ENCODE data around the gene ABHD15. TPM values are rescaled to one million over a fixed set of nuclear protein-coding genes. Genes with fewer than 3 reads are reported as not detected.

Gene ABHD15
- total and polyA plus RNA-seq, 9 of the 15 experiments (the other 6 are each of a cell fraction or from before 2014, with no cell fraction given) = 0.85 to 4.2 (median 2.1) TPM

DNA sequence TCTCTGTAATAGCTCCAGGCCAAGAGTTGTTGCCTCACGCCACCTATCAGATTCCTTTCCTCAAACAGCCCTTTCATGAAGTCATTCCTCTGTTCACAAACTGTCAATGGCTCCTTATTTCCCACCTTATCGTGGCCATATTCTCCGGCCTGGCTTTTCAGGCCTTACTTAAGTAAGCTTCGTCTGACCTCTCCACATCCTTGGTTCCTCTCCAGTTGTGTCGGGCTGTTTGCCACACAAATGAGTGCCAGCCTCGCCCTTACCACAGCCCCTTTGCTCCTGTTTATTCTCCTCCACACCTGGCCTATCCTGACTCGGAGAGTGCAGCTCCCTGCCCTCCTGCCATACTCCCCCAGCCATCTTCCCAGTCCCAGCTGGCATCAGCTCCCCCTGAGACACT, 3.7 kb upstream of the ABHD15 start (continued):
- TF ChIP-seq, protein P1, sequence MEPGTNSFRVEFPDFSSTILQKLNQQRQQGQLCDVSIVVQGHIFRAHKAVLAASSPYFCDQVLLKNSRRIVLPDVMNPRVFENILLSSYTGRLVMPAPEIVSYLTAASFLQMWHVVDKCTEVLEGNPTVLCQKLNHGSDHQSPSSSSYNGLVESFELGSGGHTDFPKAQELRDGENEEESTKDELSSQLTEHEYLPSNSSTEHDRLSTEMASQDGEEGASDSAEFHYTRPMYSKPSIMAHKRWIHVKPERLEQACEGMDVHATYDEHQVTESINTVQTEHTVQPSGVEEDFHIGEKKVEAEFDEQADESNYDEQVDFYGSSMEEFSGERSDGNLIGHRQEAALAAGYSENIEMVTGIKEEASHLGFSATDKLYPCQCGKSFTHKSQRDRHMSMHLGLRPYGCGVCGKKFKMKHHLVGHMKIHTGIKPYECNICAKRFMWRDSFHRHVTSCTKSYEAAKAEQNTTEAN (CRISPR knock-in tag; IDR thresholded peaks at IDR 0.05) = no peak
- TF ChIP-seq SMAD3 (CRISPR knock-in tag; conservative IDR thresholded peaks at IDR 0.05) = no peak
- TF ChIP-seq, protein P2, sequence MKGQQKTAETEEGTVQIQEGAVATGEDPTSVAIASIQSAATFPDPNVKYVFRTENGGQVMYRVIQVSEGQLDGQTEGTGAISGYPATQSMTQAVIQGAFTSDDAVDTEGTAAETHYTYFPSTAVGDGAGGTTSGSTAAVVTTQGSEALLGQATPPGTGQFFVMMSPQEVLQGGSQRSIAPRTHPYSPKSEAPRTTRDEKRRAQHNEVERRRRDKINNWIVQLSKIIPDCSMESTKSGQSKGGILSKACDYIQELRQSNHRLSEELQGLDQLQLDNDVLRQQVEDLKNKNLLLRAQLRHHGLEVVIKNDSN (CRISPR knock-in tag; IDR thresholded peaks at IDR 0.05) = no peak

DNA sequence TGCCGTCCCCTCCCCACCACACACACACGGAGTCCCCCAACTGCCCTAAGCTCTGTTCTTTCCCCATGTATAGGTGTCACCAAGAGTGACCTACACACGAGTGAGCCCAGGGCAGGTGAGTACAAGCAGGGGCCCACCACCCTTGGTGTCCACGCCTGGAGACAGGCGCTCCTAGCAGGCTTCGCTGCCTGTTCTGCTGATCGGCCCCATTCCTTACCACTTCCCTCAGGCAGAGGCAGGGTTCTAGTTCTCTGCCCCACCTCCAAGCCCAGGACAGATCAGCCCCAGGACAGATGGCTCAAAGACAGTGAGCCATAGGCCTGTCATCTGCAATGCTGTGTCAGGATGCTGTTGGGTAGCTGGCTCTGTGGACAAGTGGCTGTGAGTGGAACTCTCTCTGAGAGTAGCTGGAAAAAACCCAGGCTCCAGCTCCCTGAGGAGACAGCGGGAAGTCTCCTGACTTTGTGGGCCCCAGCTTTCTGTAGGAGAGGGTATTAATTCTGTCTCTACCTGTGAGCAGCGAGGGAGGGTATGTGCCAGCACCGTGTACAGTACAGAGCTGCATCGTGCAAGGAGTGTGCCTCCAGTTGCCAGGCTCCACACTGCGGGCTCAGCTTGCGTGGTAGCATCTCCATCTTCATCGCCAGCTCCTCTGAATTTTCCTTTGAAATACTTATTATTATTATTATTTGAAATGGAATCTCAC, 2.6 kb upstream of the ABHD15 start:
- Histone ChIP-seq H3K9me1 (ENCODE audit: control insufficient read depth, insufficient read depth, low read length) (peaks cover 3% of the 10 kb centered on the region), H3K4me2 (ENCODE audit: insufficient read depth, low read length) (peak overlapping the region; percentile 79), H3K27ac (ENCODE audit: extremely low read depth, low read depth, low read length) (no peak overlapping the region; the same call in 2 of the 3 replicates), H3K4me3 (peak overlapping the region; percentile 57), H3K9ac (ENCODE audit: insufficient read depth in 1 of 2, low read depth in 2 of 2, low read length in 2 of 2) (peak overlapping the region; percentile 66 to 96), H4K20me1 (replicated peaks; ENCODE audit: control insufficient read depth, insufficient read depth, low read length) (no peaks in the 10 kb centered on the region), H3K4me1 (replicated peaks in 1 of 2; ENCODE audit: control insufficient read depth in 2 of 2, insufficient read depth in 2 of 2, low read length in 2 of 2) (peaks cover 3 to 61% of the 10 kb centered on the region in 2 experiments; a peak in 4 of 5 replicates), H3K36me3 (ENCODE audit: control insufficient read depth, insufficient read depth, low read length) (peaks cover 13% of the 10 kb centered on the region; the same call in 2 of the 3 replicates), H3K9me3 (replicated peaks; ENCODE audit: control insufficient read depth, insufficient read depth, low read depth, low read length) (no peaks in the 10 kb centered on the region), H3K79me2 (ENCODE audit: control insufficient read depth, insufficient read depth, low read length) (no peaks in the 10 kb centered on the region), H2AFZ (ENCODE audit: low read depth, low read length) (peak overlapping the region; percentile 91), H3K27me3 (ENCODE audit: control insufficient read depth in 2 of 2, insufficient read depth in 2 of 2, low read length in 2 of 2) (no peaks in the 10 kb centered on the region)
- FAIRE-seq = peak; percentile 67
- DNase-seq (ENCODE audit: extremely low read depth in 1 of 4, low spot score in 3 of 4) = peak in 1 of 4 experiments; percentile 36
- ATAC-seq = peak; percentile 2; the same call in 2 of the 3 replicates
- TSS peak; percentile 40 for BruUV-seq (replicated peaks)
- in situ Hi-C loops (cut with MboI) = no loop called here
- 70% methylated on average over 13 of the region's 14 CpGs for WGBS (ENCODE audit: insufficient coverage, low coverage, missing lambda C conversion rate)
- CTCF ChIA-PET (ENCODE audit: low intra/inter-chr PET ratio) = no interaction called here
- intact Hi-C loops (cut with micrococcal nuclease) = no loop called here
- POLR2A ChIA-PET = no interaction called here
- TF ChIP-seq NCOA4 (IDR thresholded peaks at IDR 0.05; ENCODE audit: partially characterized antibody) = no peak
- TF ChIP-seq RAD21 (CRISPR knock-in tag; conservative IDR thresholded peaks at IDR 0.05 in 1 of 2, IDR thresholded peaks at IDR 0.05 in 1 of 2) = no peak
- 0 out of 2 replicates have a peak, but pooled peaks have one; percentile 49 for TF ChIP-seq HDGF (IDR thresholded peaks at IDR 0.05)
- no peak for TF ChIP-seq KDM2B (CRISPR knock-in tag; IDR thresholded peaks at IDR 0.05)
